Activated CD4-positive, CD25-positive, alpha-beta regulatory T cell treated with anti-CD3 and anti-CD28 coated beads, Interleukin-2, amount 50 U/mL, for 16 hours (primary cell): ENCODE results near the gene ADH4.
"Not testable (repeated sequence)": the region's sequence is repeated elsewhere in the genome, so short reads cannot be mapped to it uniquely, and the experiment has no call there.

Experiments used
- DNase-seq: peaks from one replicate; pipeline ENCODE4 v3.0.0-alpha.2; 2020; ENCODE audit warnings: low read depth, low spot score

The ADH4 gene

DNA sequence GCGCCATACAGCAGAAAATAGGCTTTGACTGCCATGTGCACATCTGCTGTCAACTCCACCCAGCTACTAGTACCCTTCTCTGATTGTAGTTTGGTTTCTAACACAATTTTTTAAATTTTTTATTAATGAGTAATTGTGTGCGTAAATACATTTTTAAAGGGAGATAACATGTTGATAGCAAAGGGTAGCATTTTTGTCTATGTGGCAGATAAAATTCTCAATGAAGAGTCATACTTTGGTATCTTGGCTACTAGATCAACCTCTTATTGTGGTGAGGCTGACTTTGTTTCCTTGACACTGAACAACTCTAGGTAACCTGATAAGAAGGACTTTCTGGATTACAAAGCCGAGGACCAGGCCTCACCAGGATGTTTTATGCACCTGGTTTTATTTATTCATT lies 9.5 kb downstream of the ADH4 start:
- no peak for DNase-seq

DNA sequence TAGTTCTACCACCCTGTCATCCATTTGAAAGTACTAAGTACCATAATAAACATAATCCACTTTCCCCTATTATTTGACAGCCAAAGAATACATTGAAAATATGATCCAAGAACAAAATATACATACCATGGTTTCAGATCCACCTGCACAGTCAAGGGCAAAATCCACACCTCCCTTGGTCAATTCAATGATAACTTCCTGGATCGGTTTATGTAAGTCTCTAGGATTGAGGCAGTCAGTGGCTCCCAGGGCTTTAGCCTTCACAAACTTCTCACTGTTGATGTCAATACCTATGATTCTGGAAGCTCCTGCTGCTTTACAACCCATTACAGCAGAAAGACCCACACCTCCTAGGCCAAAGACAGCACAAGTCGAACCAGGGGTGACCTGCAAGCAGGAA lies 12.7 kb downstream of the ADH4 start:
- no peak for DNase-seq

DNA sequence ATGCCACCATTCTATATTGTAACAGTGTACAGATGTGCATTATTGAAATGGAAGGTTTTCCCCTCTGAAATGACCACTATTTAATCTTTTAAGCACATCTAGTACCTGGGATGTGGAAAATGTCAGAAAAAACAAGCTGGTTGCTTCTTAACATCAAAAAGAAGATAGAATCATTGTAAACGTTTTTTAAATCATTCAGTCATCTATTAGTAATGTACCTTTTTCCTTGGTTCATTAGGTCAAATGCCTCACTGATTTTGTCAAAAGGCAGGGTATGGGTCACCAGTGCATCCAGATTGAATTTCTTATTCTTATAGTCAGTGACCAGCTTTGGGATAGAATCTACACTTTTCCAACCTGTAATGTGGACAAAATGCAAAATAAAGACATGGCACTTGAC lies 17.7 kb downstream of the ADH4 start:
- no peak for DNase-seq

DNA sequence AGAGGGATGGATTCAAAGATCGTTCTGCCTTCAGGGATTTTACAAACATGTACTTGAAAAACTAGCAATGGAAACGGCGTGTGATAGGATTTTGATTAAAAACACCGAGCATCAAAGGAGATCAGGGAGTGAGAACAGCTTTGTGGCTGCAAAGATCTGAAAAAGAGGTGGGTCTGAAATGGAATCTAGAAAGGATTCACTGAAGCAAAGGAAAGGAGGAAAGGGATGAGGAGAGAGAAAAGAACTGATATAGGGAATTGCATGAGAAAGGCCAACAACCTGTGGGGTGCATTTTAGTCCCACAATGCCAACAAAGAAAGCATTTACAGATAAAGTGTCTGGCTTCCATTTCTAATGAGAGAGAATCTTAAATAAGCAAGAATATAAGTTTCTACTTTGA lies 23.1 kb downstream of the ADH4 start:
- no peak for DNase-seq

DNA sequence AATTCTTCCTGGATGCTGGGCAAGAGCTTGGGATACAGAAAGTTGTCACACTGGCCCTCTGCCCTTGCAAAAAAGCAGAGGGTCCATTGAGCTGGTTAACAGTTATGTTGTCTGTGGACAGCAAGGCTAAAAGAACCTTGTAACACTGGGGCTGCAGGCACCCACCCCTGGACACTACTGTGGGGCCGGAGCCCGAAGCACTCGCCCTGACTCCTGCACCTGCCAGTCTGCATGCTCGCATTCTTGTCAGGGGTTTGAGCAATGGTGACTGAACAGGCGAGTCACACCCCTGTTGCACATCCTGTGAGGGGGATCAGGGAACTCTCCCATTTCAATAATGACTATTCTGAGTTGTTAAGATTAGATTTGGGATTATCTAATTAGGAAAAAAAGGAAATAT lies 23.6 kb downstream of the ADH4 start:
- no peak for DNase-seq

DNA sequence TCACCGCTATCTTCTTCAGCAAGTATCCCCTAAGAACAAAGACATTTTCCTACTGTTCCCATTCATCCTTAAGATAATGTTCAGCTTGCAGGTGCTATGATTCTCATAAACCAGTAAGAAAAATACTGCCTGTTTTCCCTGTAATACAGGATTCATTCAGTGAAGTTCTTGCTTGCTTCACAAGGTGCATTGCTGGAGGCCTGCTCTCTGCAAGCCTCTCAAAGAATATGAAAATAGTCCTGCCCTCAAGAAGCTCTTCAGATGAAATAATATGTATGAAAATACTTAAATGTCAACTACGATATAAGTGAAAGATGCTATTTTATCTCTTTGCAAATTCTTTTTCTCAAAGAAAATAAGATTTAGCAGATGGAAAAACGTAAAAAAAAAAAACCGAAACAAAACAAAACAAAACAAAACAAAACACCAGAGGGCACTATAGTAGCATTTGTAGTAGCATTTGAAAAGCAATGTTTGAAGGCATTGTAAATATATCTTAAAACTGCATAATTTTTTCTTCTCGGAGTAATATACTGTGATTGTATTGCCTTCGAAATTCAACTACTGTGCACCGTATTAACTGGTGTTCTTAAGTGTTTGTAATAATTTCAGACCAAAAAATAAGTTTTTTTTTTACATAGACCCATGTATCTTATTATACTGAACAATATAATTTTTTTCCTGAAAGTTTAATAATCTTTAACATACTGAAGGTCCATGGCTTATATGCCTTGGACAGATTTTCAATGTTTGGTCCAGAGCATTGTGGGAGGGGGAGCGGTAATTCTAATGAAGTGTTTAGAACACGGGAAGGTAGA lies 26.0 kb downstream of the ADH4 start:
- no peak for DNase-seq

DNA sequence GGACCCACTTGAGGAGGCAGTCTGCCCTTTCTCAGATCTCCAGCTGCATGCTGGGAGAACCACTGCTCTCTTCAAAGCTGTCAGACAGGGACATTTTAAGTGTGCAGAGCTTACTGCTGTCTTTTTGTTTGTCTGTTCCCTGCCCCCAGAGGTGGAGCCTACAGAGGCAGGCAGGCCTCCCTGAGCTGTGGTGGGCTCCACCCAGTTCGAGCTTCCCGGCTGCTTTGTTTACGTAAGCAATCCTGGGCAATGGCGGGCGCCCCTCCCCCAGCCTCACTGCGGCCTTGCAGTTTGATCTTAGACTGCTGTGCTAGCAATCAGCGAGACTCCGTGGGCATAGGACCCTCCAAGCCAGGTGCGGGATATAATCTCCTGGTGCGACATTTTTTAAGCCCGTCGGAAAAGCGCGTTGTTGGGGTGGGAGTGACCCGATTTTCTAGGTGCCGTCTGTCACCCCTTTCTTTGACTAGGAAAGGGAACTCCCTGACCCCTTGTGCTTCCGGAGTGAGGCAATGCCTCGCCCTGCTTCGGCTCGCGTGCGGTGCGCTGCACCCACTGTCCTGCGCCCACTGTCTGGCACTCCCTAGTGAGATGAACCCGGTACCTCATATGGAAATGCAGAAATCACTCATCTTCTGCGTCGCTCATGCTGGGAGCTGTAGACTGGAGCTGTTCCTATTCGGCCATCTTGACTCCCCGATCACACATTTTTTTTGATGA lies 26.8 kb downstream of the ADH4 start:
- not testable (repeated sequence) for DNase-seq

DNA sequence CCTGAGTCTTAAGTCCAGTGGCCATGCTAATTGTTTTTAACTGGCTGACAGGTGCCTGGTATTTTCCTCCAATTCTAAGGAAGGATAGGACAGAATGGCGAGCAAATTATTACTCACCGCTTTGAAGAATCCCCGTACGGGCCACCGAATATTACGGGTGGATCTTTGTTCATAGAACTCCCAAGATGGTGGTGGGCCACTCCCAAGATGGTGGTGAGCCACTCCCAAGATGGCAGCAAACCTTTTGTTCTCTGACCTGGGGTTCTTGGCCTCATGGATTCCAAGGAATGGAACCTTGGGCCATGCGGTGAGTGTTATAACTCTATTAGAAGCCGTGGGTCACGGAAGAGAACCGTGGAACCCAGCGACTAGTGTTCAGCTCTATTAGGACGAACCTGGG lies 34.8 kb downstream of the ADH4 start:
- DNase-seq = not testable (repeated sequence)

DNA sequence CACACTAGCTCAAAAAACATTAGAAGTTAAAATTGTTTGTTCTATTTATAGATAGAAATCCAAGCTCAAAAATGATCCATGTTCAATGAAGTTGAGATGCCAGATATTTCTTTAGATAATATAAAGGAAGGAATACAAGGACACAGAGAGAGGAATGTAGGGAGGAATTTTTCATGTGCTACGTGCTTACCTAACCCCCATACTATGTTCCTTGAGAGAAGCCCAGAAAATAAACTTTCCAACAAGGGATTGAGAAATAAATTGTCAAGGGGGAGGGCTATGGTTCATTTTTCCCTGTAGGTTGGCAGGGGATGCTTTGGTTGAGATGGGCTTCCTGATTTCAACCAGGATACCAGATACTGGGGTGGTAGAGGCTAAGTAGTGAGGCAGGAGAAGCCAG lies 39.9 kb downstream of the ADH4 start:
- DNase-seq = no peak

DNA sequence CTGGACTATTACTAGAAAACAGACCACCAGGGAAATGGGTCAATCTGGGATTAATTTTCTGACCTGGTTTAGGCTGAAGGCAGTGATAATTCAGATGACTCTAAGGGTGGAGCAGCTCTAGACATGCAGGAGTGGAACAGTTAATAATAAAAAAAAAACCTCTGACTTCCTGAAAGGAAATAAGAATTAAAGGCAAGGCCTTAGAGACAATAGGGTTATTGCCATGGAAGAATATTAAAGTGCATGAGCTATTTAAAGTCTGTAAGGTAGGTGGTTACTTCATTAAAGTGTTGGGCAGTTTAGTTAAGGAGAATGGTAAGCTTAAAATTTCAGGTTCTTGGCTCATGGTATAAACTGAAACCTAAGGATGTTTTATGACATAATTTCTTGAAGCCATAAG lies 40.9 kb downstream of the ADH4 start:
- no peak for DNase-seq

DNA sequence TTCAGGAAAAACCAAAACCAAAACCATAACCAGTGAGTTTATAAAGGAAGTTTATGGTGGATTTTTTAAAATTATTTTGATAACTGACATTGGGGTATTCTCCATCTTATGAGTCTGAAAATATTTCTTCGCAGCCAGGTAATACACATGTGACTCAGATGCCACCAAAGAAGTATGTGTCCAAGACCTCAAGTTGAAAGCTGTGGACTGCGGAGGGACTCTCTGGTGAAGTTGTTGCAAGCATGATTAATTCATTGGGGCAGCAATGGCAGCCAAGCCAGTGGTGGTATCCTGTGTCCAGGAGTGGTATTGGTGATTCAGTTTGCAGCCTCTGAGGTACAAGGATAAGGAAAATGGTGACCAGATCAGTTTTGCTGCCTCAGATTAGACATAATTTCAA lies 41.5 kb downstream of the ADH4 start:
- DNase-seq = no peak

DNA sequence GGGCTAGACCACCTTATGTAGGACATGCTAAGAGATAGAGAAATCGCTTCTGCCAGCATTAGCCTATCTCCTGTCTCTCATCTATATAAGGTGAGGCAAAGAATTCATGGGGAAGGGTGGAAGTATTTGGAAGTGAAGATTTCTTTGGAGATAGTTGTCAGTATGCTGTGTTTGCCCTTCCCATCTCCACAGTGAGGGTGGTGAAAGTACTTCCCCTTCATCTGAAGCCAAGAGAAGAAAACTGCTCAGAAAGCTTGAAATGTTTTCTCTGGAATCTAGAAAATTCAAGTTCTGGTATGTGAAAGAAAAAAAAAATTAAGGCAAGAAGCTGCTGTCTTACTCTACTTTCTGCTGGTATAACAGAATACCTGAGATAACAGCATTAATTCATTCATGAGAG lies 43.2 kb downstream of the ADH4 start:
- no peak for DNase-seq

DNA sequence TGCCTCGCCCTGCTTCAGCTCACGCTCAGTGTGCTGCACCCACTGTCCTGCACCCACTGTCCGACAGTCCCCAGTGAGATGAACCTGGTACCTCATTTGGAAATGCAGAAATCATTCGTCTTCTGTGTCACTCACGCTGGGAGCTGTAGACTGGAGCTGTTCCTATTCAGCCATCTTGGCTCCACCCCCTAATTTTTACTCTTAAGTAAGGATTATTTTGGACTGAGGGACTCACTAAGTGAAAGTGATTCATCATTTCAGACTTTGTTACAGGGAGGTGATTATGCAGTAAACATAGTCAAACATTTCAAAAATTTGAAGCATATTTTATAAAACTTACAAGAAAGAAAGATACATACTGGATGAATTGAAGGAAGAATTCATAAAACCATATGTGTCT lies 44.3 kb downstream of the ADH4 start:
- not testable (repeated sequence) for DNase-seq

DNA sequence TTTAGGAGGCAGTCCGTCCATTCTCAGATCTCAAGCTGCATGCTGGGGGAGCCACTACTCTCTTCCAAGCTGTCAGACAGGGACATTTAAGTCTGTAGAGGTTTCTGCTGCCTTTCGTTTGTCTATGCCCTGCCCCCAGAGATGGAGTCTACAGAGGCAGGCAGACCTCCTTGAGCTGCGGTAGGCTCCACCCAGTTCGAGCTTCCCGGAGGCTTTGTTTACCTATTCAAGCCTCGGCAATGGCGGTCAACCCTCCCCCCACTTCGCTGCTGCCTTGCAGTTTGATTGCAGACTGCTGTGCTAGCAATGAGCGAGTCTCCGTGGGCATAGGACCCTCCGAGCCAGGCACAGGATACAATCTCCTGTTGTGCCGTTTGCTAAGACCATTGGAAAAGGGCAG lies 44.8 kb downstream of the ADH4 start:
- no peak for DNase-seq

DNA sequence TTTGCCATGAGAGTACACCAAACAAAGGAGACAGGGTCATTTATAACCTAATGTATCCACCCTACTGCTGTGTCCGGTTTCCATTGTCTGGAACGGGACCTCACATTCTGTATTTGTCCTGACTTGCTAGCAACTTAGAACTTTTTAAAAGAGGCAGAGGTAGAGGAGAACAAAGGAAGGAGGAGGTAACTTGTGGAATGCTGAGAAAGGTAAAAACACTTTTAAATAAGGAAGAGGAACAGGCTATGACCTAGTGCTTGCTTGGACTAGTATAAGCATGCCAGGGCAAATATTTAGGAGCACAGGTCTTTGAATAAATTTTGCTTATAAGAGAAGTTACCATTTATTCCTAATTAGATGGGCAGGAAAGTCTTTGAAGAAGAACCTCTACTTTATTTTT lies 52.3 kb downstream of the ADH4 start:
- not testable (repeated sequence) for DNase-seq

DNA sequence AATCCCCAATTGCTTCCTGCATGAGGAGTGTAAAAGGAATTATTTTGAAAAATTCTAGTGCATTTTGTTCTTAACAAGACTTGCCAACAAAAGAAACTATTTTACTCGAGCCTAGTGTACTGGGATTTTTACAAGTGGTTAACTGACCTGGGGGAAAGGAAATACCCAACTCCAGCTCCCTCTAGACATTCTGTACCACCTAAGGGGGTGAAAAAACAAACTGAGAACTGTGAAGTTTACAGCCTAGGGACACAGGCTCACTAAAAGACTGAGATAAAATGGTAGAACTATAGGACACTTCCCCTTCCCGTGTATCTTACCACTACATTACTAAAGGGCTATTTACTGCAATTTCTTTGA lies 52.9 kb downstream of the ADH4 start:
- no peak for DNase-seq

DNA sequence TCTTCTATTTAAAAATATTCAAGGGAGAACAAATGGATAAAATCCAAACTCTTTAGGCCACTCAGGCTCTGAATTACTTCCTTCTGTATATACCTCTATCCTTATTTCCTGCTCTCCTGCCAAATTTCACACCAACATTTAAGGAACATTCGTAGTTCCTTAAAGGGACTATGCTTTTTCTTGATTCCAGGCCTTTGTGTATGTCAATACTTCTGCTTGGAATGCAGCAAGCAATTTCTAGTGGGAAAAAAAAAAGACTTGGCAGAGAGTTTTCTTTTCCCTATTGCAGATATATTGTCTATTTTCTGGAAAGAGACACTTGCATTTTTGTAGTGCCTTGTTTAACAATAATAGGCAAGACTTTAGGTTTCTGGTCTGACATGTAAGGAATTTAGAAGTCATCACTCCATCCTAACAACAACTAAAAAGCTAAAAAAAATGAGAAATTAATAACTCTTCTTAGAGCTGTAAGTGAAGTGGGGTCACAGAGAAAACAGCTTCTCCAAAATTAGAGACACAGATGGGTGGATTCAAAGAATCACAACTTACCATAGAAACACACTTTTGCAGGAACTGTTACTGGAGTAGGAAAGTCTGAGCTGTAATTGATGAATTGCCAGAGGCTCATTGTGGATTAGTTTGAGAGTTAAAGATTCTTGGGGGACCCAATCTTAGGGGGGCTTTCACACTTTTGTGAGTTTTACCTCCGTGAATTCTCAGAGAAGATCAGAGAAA lies 53.4 kb downstream of the ADH4 start:
- DNase-seq = no peak

DNA sequence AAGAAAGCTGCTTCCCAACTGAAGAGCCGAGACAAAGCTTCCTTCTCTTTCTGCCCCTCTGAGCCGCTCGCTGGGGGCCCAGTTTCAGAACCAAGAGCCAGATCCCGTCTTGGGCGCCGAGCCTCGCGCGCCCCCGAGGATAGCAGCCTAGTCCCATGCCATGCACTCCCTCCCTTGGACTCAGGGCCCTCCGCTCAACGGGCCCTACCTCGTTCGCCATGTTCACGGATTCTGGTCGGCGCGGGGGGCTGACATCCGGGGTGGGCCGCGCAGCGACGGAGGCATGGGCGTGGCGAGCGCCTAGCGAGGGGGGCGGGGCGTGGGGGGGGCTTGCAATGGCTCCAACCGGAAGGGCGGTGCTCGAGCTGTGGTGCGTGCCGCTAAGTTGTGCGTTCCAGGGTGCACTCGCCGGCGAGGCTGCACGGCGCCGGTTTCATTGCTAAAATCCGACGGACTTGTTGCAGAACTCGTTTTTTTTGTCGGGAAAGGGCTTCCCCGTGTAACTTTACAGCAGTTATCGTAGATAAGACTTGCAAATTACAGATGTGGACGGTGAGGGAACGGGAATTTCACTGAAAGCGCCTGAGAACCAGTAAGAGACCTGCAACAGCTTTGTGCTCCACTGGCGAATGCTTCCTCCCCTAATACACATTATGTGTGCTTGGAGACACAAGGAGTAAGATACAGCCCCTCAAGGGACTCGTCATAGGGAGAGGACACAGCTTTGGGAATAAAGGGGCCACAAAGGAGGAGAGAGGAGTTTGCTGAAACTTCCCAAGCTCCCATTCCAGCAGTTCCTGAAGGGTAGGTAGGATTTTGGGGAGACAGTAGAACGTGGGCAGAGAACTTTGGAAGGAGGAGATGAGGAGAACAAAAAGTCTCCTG lies 55.4 kb downstream of the ADH4 start, which contains the start of gene ADH5:
ADH5 (minus strand) TSS at position 308 of the 885 bp plus-strand sequence; CDS start at position 220, 88 bp downstream.
- peak; percentile 81 for DNase-seq

DNA sequence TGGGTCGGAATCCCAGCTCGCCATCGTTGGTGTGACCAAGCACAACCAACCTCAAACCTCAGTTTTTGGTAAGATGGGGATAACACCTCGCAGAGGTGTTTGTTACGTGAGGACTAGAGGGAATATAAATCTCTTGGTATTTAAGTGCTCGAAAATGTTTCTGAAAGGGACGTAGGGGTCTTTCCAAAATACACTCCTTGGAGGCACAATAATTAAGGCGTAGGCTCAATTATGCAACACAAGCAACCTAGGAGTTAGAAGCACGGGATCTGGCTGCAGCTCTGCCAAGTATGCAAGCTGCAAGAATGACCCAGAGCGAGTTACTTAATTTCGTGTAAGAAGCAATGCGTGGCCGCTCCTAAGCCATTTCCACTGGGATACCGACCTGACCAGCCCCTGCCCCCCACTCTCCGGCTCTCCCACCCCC lies 56.1 kb downstream of the ADH4 start:
- DNase-seq = no peak

DNA sequence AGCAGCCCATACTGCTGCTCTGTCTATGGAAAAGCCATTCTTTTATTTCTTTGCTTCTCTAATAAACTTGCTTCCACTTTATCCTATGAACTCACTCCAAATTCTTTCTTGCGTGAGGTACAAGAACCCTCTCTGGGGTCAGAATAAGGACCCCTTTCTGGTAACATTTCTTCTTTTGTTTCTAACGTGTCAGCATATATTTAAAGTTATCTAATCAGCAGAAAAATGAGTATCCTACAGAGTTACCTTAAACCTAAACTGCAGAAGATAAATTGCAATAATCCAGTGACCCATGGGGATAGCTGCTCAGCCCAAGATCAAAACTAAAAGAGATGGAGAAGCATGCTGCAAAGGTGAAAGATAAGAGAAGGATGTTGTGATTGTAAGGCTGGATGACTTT lies 59.5 kb downstream of the ADH4 start:
- no peak for DNase-seq

DNA sequence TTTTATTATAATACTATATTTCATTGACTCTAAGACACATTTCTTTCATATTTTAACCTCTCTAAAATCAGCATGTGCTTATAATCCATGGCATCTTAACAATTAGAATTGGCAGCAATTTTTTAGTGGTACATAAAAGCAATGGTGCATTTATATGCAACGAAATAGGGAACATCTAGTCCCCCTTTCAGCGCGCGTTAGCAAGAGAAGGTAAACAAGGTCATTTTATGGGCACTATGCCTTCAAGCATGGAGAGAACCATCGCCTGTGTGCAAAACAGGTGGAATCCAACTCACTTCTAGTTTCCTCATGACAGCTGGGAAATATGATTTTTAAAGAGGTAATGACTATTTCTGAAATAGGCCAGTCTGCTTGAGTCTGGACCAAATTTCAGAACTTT lies 61.9 kb downstream of the ADH4 start:
- DNase-seq = no peak
